Smooth muscle cell (in vitro differentiated cells): Measurements from ENCODE around the gene PI4KA. TPM values are rescaled to one million over a fixed set of nuclear protein-coding genes. Genes with fewer than 3 reads are reported as not detected.
"Not testable (repeated sequence)": the region's sequence is repeated elsewhere in the genome, so short reads cannot be mapped to it uniquely, and the experiment has no call there.

ENCODE experiments used
- DNase-seq: peaks from one replicate; lab custom pipeline; 2025; ENCODE audit not compliant: unreplicated experiment; lab: John Stamatoyannopoulos, UW
- H2AFZ ChIP-seq: fragments of 200-600 bp; sonication (generic); 2 replicates; pipeline ENCODE4 v1.6.0; 2016; ENCODE audit warnings: antibody characterized with exemption, low read depth, mild to moderate bottlenecking
- H3F3A ChIP-seq: fragments of 200-600 bp; sonication (generic); 2 replicates; pipeline ENCODE4 v1.6.0; 2017; ENCODE audit warnings: antibody characterized with exemption, low read depth
- H3K27ac ChIP-seq: fragments of 200-600 bp; sonication (generic); 2 replicates; pipeline ENCODE4 v1.5.1; 2016; ENCODE audit warnings: low read depth, mild to moderate bottlenecking
- H3K27me3 ChIP-seq: fragments of 200-600 bp; sonication (generic); 2 replicates; pipeline ENCODE4 v1.6.1; 2016; ENCODE audit warnings: low read depth, mild to moderate bottlenecking
- H3K36me3 ChIP-seq: fragments of 200-600 bp; sonication (generic); 2 replicates; pipeline ENCODE4 v1.5.1; 2016; ENCODE audit warnings: low read depth
- H3K4me1 ChIP-seq: fragments of 200-600 bp; sonication (generic); 2 replicates; pipeline ENCODE4 v1.5.1; 2016; ENCODE audit warnings: low read depth
- H3K4me2 ChIP-seq: fragments of 200-600 bp; sonication (generic); 2 replicates; pipeline ENCODE4 v1.6.0; 2016; ENCODE audit warnings: mild to moderate bottlenecking
- H3K4me3 ChIP-seq: fragments of 200-600 bp; sonication (generic); 2 replicates; pipeline ENCODE4 v1.5.1; 2016; ENCODE audit warnings: mild to moderate bottlenecking
- H3K79me2 ChIP-seq: fragments of 200-600 bp; sonication (generic); 2 replicates; pipeline ENCODE4 v1.6.0; 2016; ENCODE audit warnings: low read depth, mild to moderate bottlenecking
- H3K9ac ChIP-seq: fragments of 200-600 bp; sonication (generic); 2 replicates; pipeline ENCODE4 v1.6.0; 2016; ENCODE audit warnings: low read depth
- H3K9me3 ChIP-seq: fragments of 200-600 bp; sonication (generic); replicated peaks from 2 replicates; pipeline ENCODE4 v1.5.1; 2016; ENCODE audit warnings: low read depth
- H4K20me1 ChIP-seq: fragments of 200-600 bp; sonication (generic); 2 replicates; pipeline ENCODE4 v1.6.0; 2016; ENCODE audit warnings: low read depth
- WGBS: methylation state at CpG from one replicate; pipeline ENCODE4 v1.1.7; 2016; ENCODE audit warnings: low lambda C conversion rate; 5-methylcytosine and 5-hydroxymethylcytosine counted together
- polyA plus RNA-seq: library from polyadenylated mRNA; unstranded; fragments of >200 nt; fragmentation: Nextera tagmentation; extraction: Ambion mirVana; gene quantifications from 2 replicates; pipeline ENCODE4 v1.2.1, GENCODE V29; 2016
- total RNA-seq: library from RNA; depleted of rRNA; stranded (reverse); fragments of >200 nt; gene quantifications from 2 replicates; pipeline ENCODE4 v1.2.3, GENCODE V29; 2014
- TF ChIP-seq, protein P1 (sequence below): fragments of 200-600 bp; sonication (generic); IDR thresholded peaks from 2 replicates; pipeline ENCODE4 v1.5.1; 2017; ENCODE audit warnings: borderline replicate concordance, mild to moderate bottlenecking, antibody characterized with exemption; ENCODE audit not compliant: insufficient read depth, poor library complexity, severe bottlenecking

Gene PI4KA
- total and polyA plus RNA-seq, 2 experiments from 2014 or later = 23.5 to 33.2 TPM

DNA sequence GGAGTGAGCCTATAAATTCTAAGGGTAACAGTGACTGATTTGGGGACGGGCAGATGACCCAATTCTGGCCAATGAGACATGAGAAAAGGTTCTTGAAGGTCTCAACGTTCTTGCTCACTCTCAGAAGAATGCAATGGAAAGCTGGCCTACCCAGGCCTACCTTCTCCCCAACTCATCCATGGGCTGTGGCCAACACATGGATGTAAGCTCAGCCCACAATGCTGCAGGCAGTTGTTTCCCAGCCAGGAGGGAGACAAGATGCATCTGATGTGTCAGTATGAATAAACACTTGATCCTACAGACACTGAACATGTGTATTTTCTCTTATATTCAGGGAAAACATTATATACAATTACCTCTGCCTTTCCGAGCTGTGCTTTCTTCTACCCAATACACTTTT lies 24.4 kb downstream of the PI4KA start:
- peaks cover 4% of the 10 kb centered on the region for H3K36me3 ChIP-seq
- peaks cover 7% of the 10 kb centered on the region for H4K20me1 ChIP-seq
- DNase-seq = no peak
- no peak overlapping the region for H3K27ac ChIP-seq
- no peak overlapping the region for H2AFZ ChIP-seq
- WGBS = 93% methylated on average over 3 of the region's 3 CpGs
- no peak overlapping the region for H3K4me2 ChIP-seq
- no peaks in the 10 kb centered on the region for H3K9me3 ChIP-seq
- TF ChIP-seq, protein P1, sequence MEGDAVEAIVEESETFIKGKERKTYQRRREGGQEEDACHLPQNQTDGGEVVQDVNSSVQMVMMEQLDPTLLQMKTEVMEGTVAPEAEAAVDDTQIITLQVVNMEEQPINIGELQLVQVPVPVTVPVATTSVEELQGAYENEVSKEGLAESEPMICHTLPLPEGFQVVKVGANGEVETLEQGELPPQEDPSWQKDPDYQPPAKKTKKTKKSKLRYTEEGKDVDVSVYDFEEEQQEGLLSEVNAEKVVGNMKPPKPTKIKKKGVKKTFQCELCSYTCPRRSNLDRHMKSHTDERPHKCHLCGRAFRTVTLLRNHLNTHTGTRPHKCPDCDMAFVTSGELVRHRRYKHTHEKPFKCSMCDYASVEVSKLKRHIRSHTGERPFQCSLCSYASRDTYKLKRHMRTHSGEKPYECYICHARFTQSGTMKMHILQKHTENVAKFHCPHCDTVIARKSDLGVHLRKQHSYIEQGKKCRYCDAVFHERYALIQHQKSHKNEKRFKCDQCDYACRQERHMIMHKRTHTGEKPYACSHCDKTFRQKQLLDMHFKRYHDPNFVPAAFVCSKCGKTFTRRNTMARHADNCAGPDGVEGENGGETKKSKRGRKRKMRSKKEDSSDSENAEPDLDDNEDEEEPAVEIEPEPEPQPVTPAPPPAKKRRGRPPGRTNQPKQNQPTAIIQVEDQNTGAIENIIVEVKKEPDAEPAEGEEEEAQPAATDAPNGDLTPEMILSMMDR = no peak
- no peaks in the 10 kb centered on the region for H3K27me3 ChIP-seq
- H3K9ac ChIP-seq = no peak overlapping the region
- no peaks in the 10 kb centered on the region for H3F3A ChIP-seq
- no peak overlapping the region for H3K4me3 ChIP-seq
- H3K4me1 ChIP-seq = no peaks in the 10 kb centered on the region
- H3K79me2 ChIP-seq = peaks cover 17% of the 10 kb centered on the region

- Histone ChIP-seq H3K9me3 (no peaks in the 10 kb centered on the region), H2AFZ (no peak overlapping the region), H3K4me2 (no peak overlapping the region), H3K4me1 (no peaks in the 10 kb centered on the region), H3K36me3 (peaks cover 4% of the 10 kb centered on the region), H3K27me3 (no peaks in the 10 kb centered on the region), H3F3A (no peaks in the 10 kb centered on the region), H4K20me1 (peaks cover 5% of the 10 kb centered on the region), H3K9ac (no peak overlapping the region), H3K27ac (no peak overlapping the region), H3K4me3 (no peak overlapping the region), H3K79me2 (peaks cover 10% of the 10 kb centered on the region)
- TF ChIP-seq, protein P1 = no peak
- DNase-seq = no peak
- 98% methylated on average over 6 of the region's 6 CpGs for WGBS
These were observed 25.4 kb downstream of the PI4KA start for GRCh38 chr22:20833225-20833665.

DNA sequence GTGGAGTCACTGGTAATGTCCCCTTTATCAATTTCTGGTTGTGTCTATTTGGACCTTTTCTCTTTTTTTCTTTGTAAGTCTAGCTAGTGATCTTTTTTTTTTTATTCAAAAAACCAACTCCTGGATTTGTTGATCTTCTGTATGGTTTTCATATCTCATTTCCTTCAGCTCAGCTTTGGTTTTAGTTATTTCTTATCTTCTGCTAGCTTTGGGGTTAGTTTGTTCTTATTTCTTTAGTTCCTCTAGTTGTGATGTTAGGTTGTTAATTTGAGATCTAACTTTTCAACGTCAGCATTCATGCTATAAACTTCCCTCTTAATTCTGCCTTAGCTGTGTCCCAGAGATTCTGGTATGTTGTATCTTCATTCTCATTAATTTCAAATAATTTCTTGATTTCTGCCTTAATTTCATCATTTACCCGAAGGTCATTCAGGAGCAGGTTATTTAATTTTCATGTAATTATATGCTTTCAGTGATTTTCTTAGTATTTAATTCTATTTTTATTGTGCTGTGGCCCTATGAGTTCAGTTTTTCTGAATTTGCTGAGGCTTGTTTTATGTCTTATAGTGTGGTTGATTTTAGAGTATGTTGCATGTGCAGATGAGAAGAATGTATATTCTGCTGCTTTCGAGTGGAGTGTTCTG lies 29.0 kb downstream of the PI4KA start:
- no peak overlapping the region for H2AFZ ChIP-seq
- H3K79me2 ChIP-seq = no peaks in the 10 kb centered on the region
- 95% methylated on average over 3 of the region's 3 CpGs for WGBS
- H3K27ac ChIP-seq = no peak overlapping the region
- no peak overlapping the region for H3K4me2 ChIP-seq
- TF ChIP-seq, protein P1 = no peak
- no peaks in the 10 kb centered on the region for H3K9me3 ChIP-seq
- H3K27me3 ChIP-seq = no peaks in the 10 kb centered on the region
- no peaks in the 10 kb centered on the region for H4K20me1 ChIP-seq
- H3K9ac ChIP-seq = no peak overlapping the region
- H3K36me3 ChIP-seq = peaks cover 4% of the 10 kb centered on the region
- no peak for DNase-seq
- H3K4me1 ChIP-seq = no peaks in the 10 kb centered on the region
- H3K4me3 ChIP-seq = no peak overlapping the region
- H3F3A ChIP-seq = no peaks in the 10 kb centered on the region

DNA sequence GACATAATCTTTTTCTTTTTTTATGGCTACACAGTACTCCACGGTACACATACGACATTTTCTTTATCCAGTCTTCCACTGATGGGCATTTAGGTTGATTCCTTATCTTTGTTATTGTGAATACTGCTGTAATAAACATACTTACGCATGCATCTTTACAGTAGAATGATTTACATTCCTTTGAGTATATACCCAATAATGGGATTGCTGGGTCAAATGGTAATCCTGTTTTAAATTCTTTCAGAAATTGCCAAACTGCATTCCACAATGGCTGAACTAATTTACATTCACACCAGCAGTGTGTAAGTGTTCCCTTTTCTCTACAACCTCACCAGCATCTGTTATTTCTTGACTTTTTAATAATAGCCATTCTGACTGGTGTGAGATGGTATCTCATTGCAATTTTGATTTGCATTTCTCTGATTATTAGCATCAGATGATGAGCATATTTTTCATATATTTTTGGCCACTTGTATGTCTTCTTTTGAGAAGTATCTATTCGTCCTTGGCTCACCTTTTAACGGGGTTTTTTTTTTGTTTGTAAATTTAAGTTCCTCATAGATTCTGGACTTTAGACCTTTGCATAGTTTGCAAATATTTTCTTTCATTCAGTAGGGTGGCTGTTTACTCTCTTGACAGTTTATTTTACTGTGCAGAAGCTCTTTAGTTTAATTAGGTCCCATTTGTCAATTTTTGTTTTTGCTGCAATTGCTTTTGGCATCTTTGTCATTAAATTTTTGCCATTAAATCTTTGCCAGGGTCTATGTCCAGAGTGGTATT lies 32.0 kb downstream of the PI4KA start:
- H3K4me2 ChIP-seq, H2AFZ ChIP-seq, H3K9me3 ChIP-seq, H3K9ac ChIP-seq, H3K4me1 ChIP-seq, H4K20me1 ChIP-seq, H3K27me3 ChIP-seq, H3K4me3 ChIP-seq, H3K36me3 ChIP-seq, H3K79me2 ChIP-seq, H3F3A ChIP-seq, DNase-seq, H3K27ac ChIP-seq: not testable (repeated sequence)
- 86% methylated on average over 5 of the region's 5 CpGs for WGBS
